KMS-11 (cell line): ENCODE measurements around the gene PLEKHG1.

ENCODE experiments used
- H2AFZ ChIP-seq: fragments of 200-600 bp; sonication (generic); 2 replicates; pipeline ENCODE4 v1.6.1; 2016; ENCODE audit warnings: antibody characterized with exemption, mixed run types, low read depth
- H3K27ac ChIP-seq: fragments of 200-600 bp; sonication (generic); 2 replicates; pipeline ENCODE4 v1.6.1; 2016; ENCODE audit warnings: mild to moderate bottlenecking, mixed run types
- H3K27me3 ChIP-seq: fragments of 200-600 bp; sonication (generic); 2 replicates; pipeline ENCODE4 v1.6.1; 2017; ENCODE audit warnings: mild to moderate bottlenecking, low read depth, mixed run types, moderate library complexity; ENCODE audit not compliant: insufficient read depth
- H3K36me3 ChIP-seq: fragments of 200-600 bp; sonication (generic); 2 replicates; pipeline ENCODE4 v1.6.1; 2017; ENCODE audit warnings: mild to moderate bottlenecking, mixed run types; ENCODE audit not compliant: insufficient read depth
- H3K4me1 ChIP-seq: fragments of 200-600 bp; sonication (generic); 2 replicates; pipeline ENCODE4 v1.6.1; 2016; ENCODE audit warnings: mild to moderate bottlenecking, low read depth, mixed run types; ENCODE audit not compliant: poor library complexity, severe bottlenecking
- H3K4me2 ChIP-seq: fragments of 200-600 bp; sonication (generic); 2 replicates; pipeline ENCODE4 v1.7.0; 2016; ENCODE audit warnings: mild to moderate bottlenecking, mixed run types
- H3K4me3 ChIP-seq: fragments of 200-600 bp; sonication (generic); IDR thresholded peaks from 2 replicates; pipeline ENCODE4 v1.6.1; 2017; ENCODE audit warnings: low read depth, low read length, mixed read lengths; ENCODE audit not compliant: insufficient read depth
- H3K79me2 ChIP-seq: fragments of 200-600 bp; sonication (generic); 2 replicates; pipeline ENCODE4 v1.6.1; 2016; ENCODE audit warnings: low read depth, mixed run types; ENCODE audit not compliant: insufficient read depth
- H3K9ac ChIP-seq: fragments of 200-600 bp; sonication (generic); 2 replicates; pipeline ENCODE4 v1.6.1; 2016; ENCODE audit warnings: mild to moderate bottlenecking, mixed run types
- H4K20me1 ChIP-seq: fragments of 200-600 bp; sonication (generic); 2 replicates; pipeline ENCODE4 v1.6.1; 2016; ENCODE audit warnings: mild to moderate bottlenecking, mixed run types; ENCODE audit not compliant: insufficient read depth
- CTCF ChIP-seq: fragments of 200-600 bp; sonication (generic); conservative IDR thresholded peaks from 2 replicates; pipeline ENCODE4 v1.6.1; 2017; ENCODE audit warnings: low read depth, mild to moderate bottlenecking, antibody characterized with exemption, low read length, moderate library complexity, mixed read lengths

PLEKHG1 gene

GRCh38 chr6:150584596-150584995 is 15.1 kb upstream of the PLEKHG1 start:
- Histone ChIP-seq H3K4me3 (no peak overlapping the region), H3K4me1 (no peaks in the 10 kb centered on the region), H3K9ac (no peak overlapping the region), H3K4me2 (no peak overlapping the region), H4K20me1 (no peaks in the 10 kb centered on the region), H3K27ac (no peak overlapping the region), H3K27me3 (no peaks in the 10 kb centered on the region), H2AFZ (no peak overlapping the region), H3K36me3 (no peaks in the 10 kb centered on the region), H3K79me2 (no peaks in the 10 kb centered on the region)
- TF ChIP-seq CTCF: no peak

- H3K36me3 ChIP-seq: no peaks in the 10 kb centered on the region
- no peaks in the 10 kb centered on the region for H3K27me3 ChIP-seq
- no peak overlapping the region for H3K4me3 ChIP-seq
- no peaks in the 10 kb centered on the region for H3K4me1 ChIP-seq
- no peak overlapping the region for H2AFZ ChIP-seq
- no peaks in the 10 kb centered on the region for H3K79me2 ChIP-seq
- H4K20me1 ChIP-seq: no peaks in the 10 kb centered on the region
- no peak overlapping the region for H3K27ac ChIP-seq
- no peak for TF ChIP-seq CTCF
- H3K4me2 ChIP-seq: no peak overlapping the region
- no peak overlapping the region for H3K9ac ChIP-seq
Measured at GRCh38 chr6:150586850-150587359, 12.8 kb upstream of the PLEKHG1 start.

- Histone ChIP-seq H3K4me2 (no peak overlapping the region), H3K36me3 (no peaks in the 10 kb centered on the region), H3K4me3 (no peak overlapping the region), H4K20me1 (no peaks in the 10 kb centered on the region), H2AFZ (no peak overlapping the region), H3K4me1 (no peaks in the 10 kb centered on the region), H3K9ac (no peak overlapping the region), H3K27ac (no peak overlapping the region), H3K79me2 (no peaks in the 10 kb centered on the region), H3K27me3 (no peaks in the 10 kb centered on the region)
- TF ChIP-seq CTCF: no peak
Measured at GRCh38 chr6:150587637-150588036, 12.0 kb upstream of the PLEKHG1 start.

- H3K4me3 ChIP-seq: no peak overlapping the region
- H2AFZ ChIP-seq: no peak overlapping the region
- H3K4me2 ChIP-seq: no peak overlapping the region
- H4K20me1 ChIP-seq: no peaks in the 10 kb centered on the region
- no peak overlapping the region for H3K27ac ChIP-seq
- H3K4me1 ChIP-seq: no peaks in the 10 kb centered on the region
- no peaks in the 10 kb centered on the region for H3K79me2 ChIP-seq
- TF ChIP-seq CTCF: no peak
- H3K36me3 ChIP-seq: no peaks in the 10 kb centered on the region
- no peaks in the 10 kb centered on the region for H3K27me3 ChIP-seq
- no peak overlapping the region for H3K9ac ChIP-seq
Measured at GRCh38 chr6:150588888-150589499, 10.7 kb upstream of the PLEKHG1 start.
